Hepatocyte (in vitro differentiated cells): ENCODE data around the gene SCAPER. TPM values are rescaled to one million over a fixed set of nuclear protein-coding genes. Genes with fewer than 3 reads are reported as not detected.

Experiments
- DNase-seq: peaks from one replicate; pipeline ENCODE4 v3.0.0-alpha.2; 2016; ENCODE audit warnings: low spot score
- H2AFZ ChIP-seq: fragments of 200-600 bp; sonication (generic); 2 replicates; pipeline ENCODE4 v1.6.0; 2016; ENCODE audit warnings: antibody characterized with exemption, mild to moderate bottlenecking
- H3K27ac ChIP-seq: fragments of 200-600 bp; sonication (generic); 2 replicates; pipeline ENCODE4 v1.5.1; 2016; ENCODE audit warnings: mild to moderate bottlenecking
- H3K27me3 ChIP-seq: fragments of 200-600 bp; sonication (generic); 2 replicates; pipeline ENCODE4 v1.6.1; 2016
- H3K36me3 ChIP-seq: fragments of 200-600 bp; sonication (generic); replicated peaks from 2 replicates; pipeline ENCODE4 v1.5.1; 2016; ENCODE audit warnings: low read depth; ENCODE audit not compliant: insufficient read depth
- H3K4me1 ChIP-seq: fragments of 200-600 bp; sonication (generic); 2 replicates; pipeline ENCODE4 v1.5.1; 2016; ENCODE audit warnings: mild to moderate bottlenecking, moderate library complexity; ENCODE audit not compliant: insufficient read depth
- H3K4me2 ChIP-seq: fragments of 200-600 bp; sonication (generic); 2 replicates; pipeline ENCODE4 v1.6.0; 2016
- H3K4me3 ChIP-seq: fragments of 200-600 bp; sonication (generic); 2 replicates; pipeline ENCODE4 v1.5.1; 2016; ENCODE audit warnings: mild to moderate bottlenecking
- H3K79me2 ChIP-seq: fragments of 200-600 bp; sonication (generic); 2 replicates; pipeline ENCODE4 v1.6.0; 2017; ENCODE audit warnings: mild to moderate bottlenecking
- H3K9me2 ChIP-seq: fragments of 200-600 bp; sonication (generic); replicated peaks from 2 replicates; pipeline ENCODE4 v1.6.0; 2017; ENCODE audit warnings: mild to moderate bottlenecking; ENCODE audit not compliant: insufficient read depth
- H3K9me3 ChIP-seq: fragments of 200-600 bp; sonication (generic); 2 replicates; pipeline ENCODE4 v1.5.1; 2016; ENCODE audit warnings: low read depth, mild to moderate bottlenecking
- H4K20me1 ChIP-seq: fragments of 200-600 bp; sonication (generic); 2 replicates; pipeline ENCODE4 v1.6.0; 2016; ENCODE audit warnings: mild to moderate bottlenecking; ENCODE audit not compliant: insufficient read depth, poor library complexity, severe bottlenecking
- EZH2 ChIP-seq: fragments of 200-600 bp; sonication (generic); IDR thresholded peaks from 2 replicates; pipeline ENCODE4 v1.6.1; 2016; ENCODE audit warnings: antibody characterized with exemption, mild to moderate bottlenecking, borderline replicate concordance
- EZH2phosphoT487 ChIP-seq: fragments of 200-600 bp; sonication (generic); IDR thresholded peaks from one replicate; pipeline ENCODE4 v1.6.1; 2018; ENCODE audit warnings: antibody characterized with exemption, mild to moderate bottlenecking, low read depth, moderate library complexity; ENCODE audit not compliant: unreplicated experiment, severe bottlenecking
- whole genome bisulfite sequencing: methylation state at CpG from one replicate; pipeline ENCODE4 v1.1.6; 2016; ENCODE audit warnings: low lambda C conversion rate; ENCODE audit errors: missing lambda C conversion rate; 5-methylcytosine and 5-hydroxymethylcytosine counted together
- polyA plus RNA-seq: library from polyadenylated mRNA; unstranded; fragments of >200 nt; fragmentation: Nextera tagmentation; extraction: Ambion mirVana; gene quantifications from 2 replicates; pipeline ENCODE4 v1.2.1, GENCODE V29; 2016
- total RNA-seq: library from RNA; depleted of rRNA; stranded (reverse); fragments of >200 nt; gene quantifications from 2 replicates; pipeline ENCODE4 v1.2.3, GENCODE V29; 2014
- TF ChIP-seq, protein P1 (sequence below): fragments of 200-600 bp; sonication (generic); IDR thresholded peaks from 2 replicates; pipeline ENCODE4 v1.5.1; 2016; ENCODE audit warnings: antibody characterized with exemption, mild to moderate bottlenecking; ENCODE audit not compliant: poor library complexity

Gene SCAPER
- total and polyA plus RNA-seq, 2 experiments from 2014 or later = 20.8 to 27.4 TPM

DNA sequence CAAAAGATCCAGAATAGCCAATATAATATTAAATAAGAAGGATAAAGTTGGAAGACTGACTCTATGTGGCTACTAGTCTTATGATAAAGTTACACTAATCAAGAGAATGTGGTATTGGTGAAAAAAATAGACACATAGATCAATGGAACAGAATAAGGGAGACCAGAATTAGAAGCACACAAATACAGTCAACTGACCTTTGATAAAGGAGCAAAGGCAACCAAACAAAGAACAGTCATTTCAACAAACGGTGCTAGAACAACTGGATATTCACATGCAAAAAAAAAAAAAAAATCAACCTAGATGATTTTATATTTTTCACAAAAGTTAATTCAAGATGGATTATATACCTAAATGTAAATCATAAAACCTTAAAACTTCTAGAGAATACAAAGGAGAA lies 422.1 kb downstream of the SCAPER start:
- no peak for DNase-seq
- Histone ChIP-seq H3K27ac (no peak overlapping the region), H3K4me3 (no peak overlapping the region), H2AFZ (no peak overlapping the region), H3K4me1 (no peaks in the 10 kb centered on the region), H4K20me1 (no peaks in the 10 kb centered on the region), H3K27me3 (no peaks in the 10 kb centered on the region), H3K79me2 (no peaks in the 10 kb centered on the region), H3K9me3 (no peaks in the 10 kb centered on the region), H3K4me2 (no peak overlapping the region), H3K36me3 (no peaks in the 10 kb centered on the region), H3K9me2 (no peaks in the 10 kb centered on the region)
- no peak for TF ChIP-seq EZH2
- TF ChIP-seq, protein P1, sequence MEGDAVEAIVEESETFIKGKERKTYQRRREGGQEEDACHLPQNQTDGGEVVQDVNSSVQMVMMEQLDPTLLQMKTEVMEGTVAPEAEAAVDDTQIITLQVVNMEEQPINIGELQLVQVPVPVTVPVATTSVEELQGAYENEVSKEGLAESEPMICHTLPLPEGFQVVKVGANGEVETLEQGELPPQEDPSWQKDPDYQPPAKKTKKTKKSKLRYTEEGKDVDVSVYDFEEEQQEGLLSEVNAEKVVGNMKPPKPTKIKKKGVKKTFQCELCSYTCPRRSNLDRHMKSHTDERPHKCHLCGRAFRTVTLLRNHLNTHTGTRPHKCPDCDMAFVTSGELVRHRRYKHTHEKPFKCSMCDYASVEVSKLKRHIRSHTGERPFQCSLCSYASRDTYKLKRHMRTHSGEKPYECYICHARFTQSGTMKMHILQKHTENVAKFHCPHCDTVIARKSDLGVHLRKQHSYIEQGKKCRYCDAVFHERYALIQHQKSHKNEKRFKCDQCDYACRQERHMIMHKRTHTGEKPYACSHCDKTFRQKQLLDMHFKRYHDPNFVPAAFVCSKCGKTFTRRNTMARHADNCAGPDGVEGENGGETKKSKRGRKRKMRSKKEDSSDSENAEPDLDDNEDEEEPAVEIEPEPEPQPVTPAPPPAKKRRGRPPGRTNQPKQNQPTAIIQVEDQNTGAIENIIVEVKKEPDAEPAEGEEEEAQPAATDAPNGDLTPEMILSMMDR = no peak
- WGBS = 86% methylated on average over 1 of the region's 1 CpG

DNA sequence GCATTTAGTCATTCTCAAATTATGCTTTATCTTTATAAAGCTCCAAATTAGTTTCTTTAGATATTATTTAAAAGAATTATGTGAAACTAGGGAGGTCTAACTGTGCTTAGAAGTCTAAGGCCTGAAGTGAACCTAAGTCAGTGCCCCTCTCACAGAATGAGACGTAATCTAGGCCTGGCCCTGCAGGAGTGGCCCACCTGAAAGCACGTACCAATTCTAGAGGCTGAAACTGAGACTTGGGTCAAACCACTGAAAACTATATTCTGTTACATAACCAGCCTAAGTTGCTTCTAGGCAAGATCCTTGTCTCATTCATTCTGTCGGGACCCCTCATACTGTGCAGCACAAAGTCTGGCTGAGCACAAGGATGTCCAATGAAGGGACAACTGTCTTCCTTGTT lies 424.9 kb downstream of the SCAPER start:
- no peak for DNase-seq
- Histone ChIP-seq H3K9me3 (no peaks in the 10 kb centered on the region), H3K36me3 (no peaks in the 10 kb centered on the region), H3K4me1 (no peaks in the 10 kb centered on the region), H3K4me3 (no peak overlapping the region), H3K27me3 (no peaks in the 10 kb centered on the region), H3K9me2 (no peaks in the 10 kb centered on the region), H4K20me1 (no peaks in the 10 kb centered on the region), H3K27ac (no peak overlapping the region), H3K79me2 (no peaks in the 10 kb centered on the region), H3K4me2 (no peak overlapping the region), H2AFZ (no peak overlapping the region)
- TF ChIP-seq, protein P1 = no peak
- TF ChIP-seq EZH2phosphoT487 = no peak
- no peak for TF ChIP-seq EZH2
- WGBS = 93% methylated on average over 3 of the region's 3 CpGs

- H3K27ac ChIP-seq = no peak overlapping the region
- no peaks in the 10 kb centered on the region for H4K20me1 ChIP-seq
- no peak for TF ChIP-seq EZH2
- TF ChIP-seq EZH2phosphoT487 = no peak
- TF ChIP-seq, protein P1 = no peak
- DNase-seq = no peak
- peaks cover 1% of the 10 kb centered on the region for H3K9me3 ChIP-seq
- no peaks in the 10 kb centered on the region for H3K27me3 ChIP-seq
- no peaks in the 10 kb centered on the region for H3K36me3 ChIP-seq
- H3K4me2 ChIP-seq = no peak overlapping the region
- no peaks in the 10 kb centered on the region for H3K4me1 ChIP-seq
- H3K79me2 ChIP-seq = no peaks in the 10 kb centered on the region
- no peak overlapping the region for H3K4me3 ChIP-seq
- H2AFZ ChIP-seq = no peak overlapping the region
- H3K9me2 ChIP-seq = no peaks in the 10 kb centered on the region
Observed at GRCh38 chr15:76470691-76471090, 434.4 kb downstream of the SCAPER start.

DNA sequence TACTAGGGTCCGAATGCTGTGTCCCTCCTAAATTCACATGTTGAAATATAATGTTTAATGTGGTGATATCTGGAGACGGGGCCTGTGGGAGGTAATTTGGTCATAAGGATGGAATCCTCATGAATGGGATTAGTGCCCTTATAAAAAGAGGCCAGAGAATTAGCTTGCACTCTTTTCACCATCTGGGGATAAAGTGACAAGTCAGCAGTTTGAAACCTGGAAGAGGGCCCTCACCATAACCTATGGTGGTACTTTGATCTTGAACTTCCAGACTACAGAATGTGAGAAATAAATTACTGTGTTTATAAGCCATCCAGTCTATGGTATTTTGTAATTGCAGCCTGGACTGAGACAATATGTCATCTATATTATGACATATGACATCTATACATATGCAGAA lies 436.4 kb downstream of the SCAPER start:
- DNase-seq = no peak
- no peaks in the 10 kb centered on the region for H3K79me2 ChIP-seq
- H3K9me2 ChIP-seq = no peaks in the 10 kb centered on the region
- H3K27ac ChIP-seq = no peak overlapping the region
- H3K4me1 ChIP-seq = no peaks in the 10 kb centered on the region
- TF ChIP-seq EZH2phosphoT487 (no peak), EZH2 (no peak)
- TF ChIP-seq, protein P1 = no peak
- 95% methylated on average over 2 of the region's 2 CpGs for WGBS
- H3K4me2 ChIP-seq = no peak overlapping the region
- H4K20me1 ChIP-seq = no peaks in the 10 kb centered on the region
- H3K36me3 ChIP-seq = no peaks in the 10 kb centered on the region
- no peak overlapping the region for H2AFZ ChIP-seq
- no peak overlapping the region for H3K4me3 ChIP-seq
- peaks cover 6% of the 10 kb centered on the region for H3K9me3 ChIP-seq
- no peaks in the 10 kb centered on the region for H3K27me3 ChIP-seq
